ENCODE results near the gene SHCBP1. TPM values are rescaled to one million over a fixed set of nuclear protein-coding genes. Genes with fewer than 3 reads are reported as not detected.

SHCBP1 gene
- 6.0 TPM for total RNA-seq

GRCh38 chr16:46621006-46621933 is at the start of gene SHCBP1:
Gene SHCBP1, minus strand, starts transcription at chr16:46621379. Its CDS starts 20 bp downstream, at chr16:46621359.

Small RNA genes within 50 kb of the gene (small RNA-seq; reads per million reads assigned to genes)
- not detected for gene RNU6-845P (ENCODE audit: low replicate concordance)

Other genes starting within 250 kb of the SHCBP1 start
- 86.1 TPM for gene VPS35, start 67.8 kb upstream of the SHCBP1 start, total RNA-seq
- gene ORC6, start 68.3 kb upstream of the SHCBP1 start, total RNA-seq: 10.8 TPM
- gene MYLK3, start 127.0 kb upstream of the SHCBP1 start, total RNA-seq: 15.2 TPM
- 11.6 TPM for gene C16orf87, start 209.8 kb upstream of the SHCBP1 start, total RNA-seq